ENCODE measurements around the gene ASPSCR1. TPM values are rescaled to one million over a fixed set of nuclear protein-coding genes. Genes with fewer than 3 reads are reported as not detected.

The ASPSCR1 gene
- total and polyA plus RNA-seq, 12 donors, result 10.2 to 177 (median 27.6) TPM

DNA sequence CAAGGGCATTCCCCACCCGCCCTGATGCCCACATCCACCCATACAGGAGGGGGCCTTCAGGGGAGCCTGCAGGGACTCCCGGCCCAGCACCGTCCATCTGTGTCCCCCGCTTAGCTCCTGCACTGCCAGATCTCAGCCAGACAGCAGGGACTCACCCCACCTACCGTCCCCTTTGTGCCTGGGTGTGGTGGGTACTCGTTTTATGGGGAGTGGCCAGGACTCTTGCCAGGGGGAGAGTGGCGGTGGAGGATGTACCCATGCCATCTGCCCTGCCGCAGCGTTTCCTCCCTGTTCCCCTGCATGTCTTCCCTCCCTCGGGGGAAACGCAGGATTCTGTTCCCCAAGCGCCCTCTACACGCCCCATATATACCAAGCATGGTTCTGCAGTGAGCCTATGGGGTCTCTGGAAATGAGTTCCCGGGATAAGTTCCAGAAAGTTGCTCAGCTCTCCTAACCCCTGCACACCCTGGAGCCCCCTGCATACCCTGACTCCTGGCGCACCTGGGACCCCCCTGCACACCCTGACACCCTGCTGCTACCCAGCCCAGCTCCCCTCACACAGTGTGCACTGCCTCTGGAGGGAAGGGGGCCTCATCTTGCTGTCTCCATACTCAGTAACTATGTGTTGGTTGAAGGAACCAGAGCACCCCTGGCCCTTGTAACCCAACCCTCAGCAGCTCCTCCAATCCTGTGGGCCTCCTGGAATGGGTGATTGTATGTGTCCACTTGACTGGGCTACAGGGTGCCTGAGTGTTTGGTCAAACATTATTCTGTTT is 45.7 kb upstream of the ASPSCR1 start:
- intact Hi-C loops (cut with DNase I), result no loop called here
- peaks cover 7 to 10% of the 10 kb centered on the region in 2 donors for H3K4me1 ChIP-seq (replicated peaks in 1 of 2)
- WGBS, 4 donors, result 31 to 59% (median 51%) methylated on average over 9 to 15 of the region's 15 CpGs
- H3K36me3 ChIP-seq (replicated peaks in 1 of 2), result no peaks in the 10 kb centered on the region
- no peaks in the 10 kb centered on the region for H3K9me3 ChIP-seq (replicated peaks in 1 of 3)
- H3K27me3 ChIP-seq, result no peaks in the 10 kb centered on the region
- no peak for DNase-seq
- H3K4me3 ChIP-seq, result no peak overlapping the region
- no peak for TF ChIP-seq CTCF (IDR thresholded peaks at IDR 0.05)
- no peak overlapping the region for H3K27ac ChIP-seq

GRCh38 chr17:81932333-81932983 is 45.0 kb upstream of the ASPSCR1 start:
- no peaks in the 10 kb centered on the region for H3K27me3 ChIP-seq
- H3K4me3 ChIP-seq, result no peak overlapping the region
- H3K9me3 ChIP-seq (replicated peaks in 1 of 3), result no peaks in the 10 kb centered on the region
- H3K36me3 ChIP-seq (replicated peaks in 1 of 2), result no peaks in the 10 kb centered on the region
- WGBS, 4 donors, result 73 to 79% (median 76%) methylated on average over 8 to 9 of the region's 9 CpGs
- H3K27ac ChIP-seq, result no peak overlapping the region
- H3K4me1 ChIP-seq (replicated peaks in 1 of 2), result peaks cover 7 to 13% of the 10 kb centered on the region in 2 donors
- DNase-seq, result no peak
- intact Hi-C loops (cut with DNase I), result no loop called here
- TF ChIP-seq POLR2A (IDR thresholded peaks at IDR 0.05) (no peak), CTCF (IDR thresholded peaks at IDR 0.05) (no peak)

DNA sequence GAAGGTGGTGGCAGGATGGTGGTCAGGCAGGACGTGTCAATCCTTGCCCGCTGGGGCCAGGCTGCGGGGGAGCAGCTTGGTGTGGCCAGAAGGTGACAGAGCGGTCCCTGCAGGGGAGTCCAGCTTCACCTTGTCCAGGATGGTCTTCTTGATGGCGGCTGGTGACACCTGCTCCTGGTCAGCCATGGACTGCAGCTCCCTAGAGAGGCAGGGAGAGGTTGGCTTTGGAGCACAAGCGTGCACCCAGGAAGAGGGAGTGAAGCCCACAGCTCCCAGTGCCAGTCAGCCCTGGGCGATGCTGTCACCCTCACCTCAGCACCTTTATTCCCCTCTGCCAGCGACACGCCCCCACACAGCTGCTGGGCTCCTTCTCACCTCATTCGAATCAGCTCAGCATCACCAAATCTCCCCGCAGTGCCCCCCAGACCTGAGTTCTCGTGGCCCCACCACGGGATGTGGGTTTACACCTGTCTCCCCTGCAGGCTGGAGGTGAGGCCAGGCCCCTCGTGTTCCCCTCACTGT is 44.2 kb upstream of the ASPSCR1 start:
- WGBS, 4 donors, result 81 to 89% (median 84%) methylated on average over 13 to 14 of the region's 14 CpGs
- TF ChIP-seq POLR2A (IDR thresholded peaks at IDR 0.05) (no peak), CTCF (IDR thresholded peaks at IDR 0.05) (no peak)
- no peak for DNase-seq
- H3K4me1 ChIP-seq (replicated peaks in 1 of 2), result peaks cover 3 to 8% of the 10 kb centered on the region in 2 donors
- H3K27me3 ChIP-seq, result no peaks in the 10 kb centered on the region
- no peak overlapping the region for H3K27ac ChIP-seq
- no peaks in the 10 kb centered on the region for H3K36me3 ChIP-seq (replicated peaks in 1 of 2)
- no peaks in the 10 kb centered on the region for H3K9me3 ChIP-seq (replicated peaks in 1 of 3)
- intact Hi-C loops (cut with DNase I), result no loop called here
- no peak overlapping the region for H3K4me3 ChIP-seq

DNA sequence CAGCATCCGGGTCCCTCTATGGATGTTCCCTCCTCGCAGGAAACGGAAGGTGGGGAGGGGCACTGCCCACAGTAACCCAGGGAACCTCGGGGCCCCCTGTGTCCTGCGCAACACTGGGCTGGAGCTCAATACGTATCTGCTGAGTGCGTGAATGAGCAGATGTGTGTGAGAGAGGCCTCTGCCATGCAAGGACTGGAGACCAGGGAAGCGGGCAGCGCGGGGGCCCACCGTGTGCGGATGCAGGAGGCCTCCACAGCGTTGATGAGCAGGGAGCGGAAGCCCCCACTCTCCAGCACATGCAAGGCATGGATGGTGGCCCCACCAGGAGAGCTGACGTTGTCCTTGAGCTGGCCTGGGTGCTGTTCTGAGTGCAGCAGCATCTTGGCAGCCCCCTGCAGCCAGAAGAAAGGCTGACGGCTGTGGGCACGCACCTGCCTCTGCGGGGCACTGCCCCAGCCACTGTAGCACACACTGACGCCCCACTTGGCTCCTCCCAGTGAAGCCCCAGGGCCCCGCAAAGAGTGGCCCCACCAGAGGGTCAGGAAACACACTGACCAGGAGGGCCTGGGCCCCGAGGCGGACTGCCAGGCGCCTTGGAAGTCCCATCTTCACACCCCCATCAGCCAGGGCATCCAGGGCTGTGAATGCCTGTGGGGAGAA is 43.2 kb upstream of the ASPSCR1 start:
- Histone ChIP-seq H3K9me3 (replicated peaks in 1 of 3) (no peaks in the 10 kb centered on the region), H3K4me3 (no peak overlapping the region), H3K4me1 (replicated peaks in 1 of 2) (peaks cover 0 to 6% of the 10 kb centered on the region in 2 donors), H3K36me3 (replicated peaks in 1 of 2) (no peaks in the 10 kb centered on the region), H3K27ac (no peak overlapping the region), H3K27me3 (no peaks in the 10 kb centered on the region)
- intact Hi-C loops (cut with DNase I), result no loop called here
- no peak for TF ChIP-seq CTCF (IDR thresholded peaks at IDR 0.05)
- TF ChIP-seq POLR2A (IDR thresholded peaks at IDR 0.05), result no peak
- no peak for DNase-seq
- 82 to 91% (median 84%) methylated on average over 8 to 23 of the region's 23 CpGs for WGBS, 4 donors
